GM12878 (cell line): ENCODE measurements around the gene CYTIP.

Experiments used
- CBX5 ChIP-seq: sonication (generic); IDR thresholded peaks from 2 replicates; pipeline ENCODE4 v1.6.1; 2016; ENCODE audit warnings: low read depth, moderate library complexity, mild to moderate bottlenecking, inconsistent platforms
- EGR1 ChIP-seq, 2 experiments: IDR thresholded peaks; 1 replicate in 1 of 2; 2 replicates in 1 of 2; pipeline ENCODE4 v1.6.1; 2011 to 2012; ENCODE audit warnings: low read depth in 2 of 2, low read length in 2 of 2, borderline replicate concordance in 1 of 2, mild to moderate bottlenecking in 1 of 2, moderate library complexity in 1 of 2
- PAX5 ChIP-seq: IDR thresholded peaks from 2 replicates; pipeline ENCODE4 v1.6.1; 2011; ENCODE audit warnings: low read depth, low read length, borderline replicate concordance
- POLR2A ChIP-seq: IDR thresholded peaks from 2 replicates; pipeline ENCODE4 v1.6.1; 2011; ENCODE audit warnings: low read depth, mild to moderate bottlenecking, low read length
- POU2F2 ChIP-seq: IDR thresholded peaks from 3 replicates; pipeline ENCODE4 v1.6.1; 2011; ENCODE audit warnings: low read depth, mild to moderate bottlenecking, low read length, borderline replicate concordance
- RFX5 ChIP-seq: IDR thresholded peaks from 2 replicates; pipeline ENCODE4 v1.6.1; 2011; ENCODE audit warnings: low read depth, low read length, improper control_type of control experiment
- STAT3 ChIP-seq: IDR thresholded peaks from 2 replicates; pipeline ENCODE4 v1.6.1; 2011; ENCODE audit warnings: low read depth, low read length, improper control_type of control experiment
- TF ChIP-seq, protein P1 (sequence below): IDR thresholded peaks from 2 replicates; pipeline ENCODE4 v1.6.1; 2012; ENCODE audit warnings: low read depth, low read length, improper control_type of control experiment
- TF ChIP-seq, protein P2 (sequence below), 3 experiments: IDR thresholded peaks in 2 of 3; conservative IDR thresholded peaks in 1 of 3; 2 replicates each; pipeline ENCODE4 v1.5.1; 2011; ENCODE audit warnings: low read depth in 3 of 3, low read length in 3 of 3, mild to moderate bottlenecking in 3 of 3, control low read depth in 2 of 3, moderate library complexity in 2 of 3, inconsistent platforms in 1 of 3, mixed read lengths in 1 of 3; ENCODE audit not compliant: control insufficient read depth in 2 of 3, insufficient read depth in 1 of 3; ENCODE audit errors: extremely low read depth in 1 of 3

DNA sequence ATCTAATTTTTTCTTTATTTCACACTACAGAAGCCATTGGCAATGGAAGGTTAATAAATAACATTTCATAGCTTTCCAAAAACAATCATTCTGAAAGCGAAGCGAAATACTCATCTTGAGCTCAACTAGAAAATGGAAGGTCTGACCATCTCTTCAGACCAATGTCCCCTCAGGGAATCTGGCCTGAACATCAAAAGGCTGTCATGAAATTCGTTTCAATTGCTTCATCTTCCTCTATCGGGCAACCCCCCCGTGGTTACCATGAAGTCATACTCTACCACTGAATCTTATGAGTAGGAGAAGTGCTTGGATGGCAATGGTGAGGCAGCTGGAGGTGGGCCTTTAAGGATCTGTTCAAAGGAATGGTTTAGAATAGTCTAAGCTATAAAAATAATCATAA lies 22.9 kb upstream of the CYTIP start:
- TF ChIP-seq, protein P1, sequence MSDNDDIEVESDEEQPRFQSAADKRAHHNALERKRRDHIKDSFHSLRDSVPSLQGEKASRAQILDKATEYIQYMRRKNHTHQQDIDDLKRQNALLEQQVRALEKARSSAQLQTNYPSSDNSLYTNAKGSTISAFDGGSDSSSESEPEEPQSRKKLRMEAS: no peak
- TF ChIP-seq CBX5: no peak
- no peak for TF ChIP-seq POU2F2
- TF ChIP-seq RFX5: no peak
- no peak for TF ChIP-seq POLR2A
- TF ChIP-seq, protein P2, sequence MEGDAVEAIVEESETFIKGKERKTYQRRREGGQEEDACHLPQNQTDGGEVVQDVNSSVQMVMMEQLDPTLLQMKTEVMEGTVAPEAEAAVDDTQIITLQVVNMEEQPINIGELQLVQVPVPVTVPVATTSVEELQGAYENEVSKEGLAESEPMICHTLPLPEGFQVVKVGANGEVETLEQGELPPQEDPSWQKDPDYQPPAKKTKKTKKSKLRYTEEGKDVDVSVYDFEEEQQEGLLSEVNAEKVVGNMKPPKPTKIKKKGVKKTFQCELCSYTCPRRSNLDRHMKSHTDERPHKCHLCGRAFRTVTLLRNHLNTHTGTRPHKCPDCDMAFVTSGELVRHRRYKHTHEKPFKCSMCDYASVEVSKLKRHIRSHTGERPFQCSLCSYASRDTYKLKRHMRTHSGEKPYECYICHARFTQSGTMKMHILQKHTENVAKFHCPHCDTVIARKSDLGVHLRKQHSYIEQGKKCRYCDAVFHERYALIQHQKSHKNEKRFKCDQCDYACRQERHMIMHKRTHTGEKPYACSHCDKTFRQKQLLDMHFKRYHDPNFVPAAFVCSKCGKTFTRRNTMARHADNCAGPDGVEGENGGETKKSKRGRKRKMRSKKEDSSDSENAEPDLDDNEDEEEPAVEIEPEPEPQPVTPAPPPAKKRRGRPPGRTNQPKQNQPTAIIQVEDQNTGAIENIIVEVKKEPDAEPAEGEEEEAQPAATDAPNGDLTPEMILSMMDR (IDR thresholded peaks at IDR 0.05 in 2 of 3, conservative IDR thresholded peaks at IDR 0.05 in 1 of 3; ENCODE audit: control insufficient read depth in 2 of 3, extremely low read depth in 1 of 3, insufficient read depth in 1 of 3, low read depth in 3 of 3, low read length in 3 of 3): no peak
- TF ChIP-seq EGR1 (IDR thresholded peaks at IDR 0.05; ENCODE audit: borderline replicate concordance in 1 of 2, low read depth in 2 of 2, low read length in 2 of 2): no peak
- TF ChIP-seq STAT3: no peak
- no peak for TF ChIP-seq PAX5
